GM19468 (cell line): ENCODE data around the gene ZNF532.

ENCODE experiments used
- ATAC-seq: cut with Tn5 transposase; IDR thresholded peaks from one replicate; pipeline ENCODE4 v1.9.1; 2021; ENCODE audit warnings: mild to moderate bottlenecking, moderate library complexity, moderate number of reproducible peaks; ENCODE audit not compliant: unreplicated experiment; ENCODE audit errors: extremely low read depth

The ZNF532 gene

GRCh38 chr18:58867281-58867961, 2.7 kb downstream of the ZNF532 start:
- no peak for ATAC-seq

GRCh38 chr18:58868440-58868839, 3.8 kb downstream of the ZNF532 start:
- no peak for ATAC-seq

- no peak for ATAC-seq
Measured at GRCh38 chr18:58870130-58870529, 5.5 kb downstream of the ZNF532 start.

- no peak for ATAC-seq
Measured at GRCh38 chr18:58870621-58871020, 5.9 kb downstream of the ZNF532 start.

GRCh38 chr18:58871514-58872420, 7.1 kb downstream of the ZNF532 start:
- no peak for ATAC-seq

GRCh38 chr18:58878640-58879039, 14.0 kb downstream of the ZNF532 start:
- no peak for ATAC-seq

- ATAC-seq: no peak
Measured at GRCh38 chr18:58881477-58881876, 16.8 kb downstream of the ZNF532 start.

- no peak for ATAC-seq
Measured at GRCh38 chr18:58882044-58882443, 17.4 kb downstream of the ZNF532 start.

- ATAC-seq: no peak
Measured at GRCh38 chr18:58882686-58883085, 18.0 kb downstream of the ZNF532 start.

- no peak for ATAC-seq
Measured at GRCh38 chr18:58884680-58885079, 20.0 kb downstream of the ZNF532 start.

- no peak for ATAC-seq
Measured at GRCh38 chr18:58886431-58886830, 21.8 kb downstream of the ZNF532 start.

- no peak for ATAC-seq
Measured at GRCh38 chr18:58886864-58887612, 22.4 kb downstream of the ZNF532 start.

- ATAC-seq: no peak
Measured at GRCh38 chr18:58887613-58887963, 22.9 kb downstream of the ZNF532 start.

- ATAC-seq: no peak
Measured at GRCh38 chr18:58891776-58892175, 27.1 kb downstream of the ZNF532 start.

- ATAC-seq: no peak
Measured at GRCh38 chr18:58892488-58892887, 27.8 kb downstream of the ZNF532 start.

GRCh38 chr18:58893388-58894099, 28.9 kb downstream of the ZNF532 start:
- ATAC-seq: no peak

GRCh38 chr18:58894930-58895329, 30.3 kb downstream of the ZNF532 start:
- no peak for ATAC-seq

- ATAC-seq: no peak
Measured at GRCh38 chr18:58895385-58895784, 30.7 kb downstream of the ZNF532 start.

GRCh38 chr18:58896268-58896667, 31.6 kb downstream of the ZNF532 start:
- peak; percentile 56 for ATAC-seq
